HG02571 (cell line): ENCODE measurements around the gene TMEM222.
"Not testable (repeated sequence)": the region's sequence is repeated elsewhere in the genome, so short reads cannot be mapped to it uniquely, and the experiment has no call there.

Experiments
- ATAC-seq: cut with Tn5 transposase; IDR thresholded peaks from one replicate; pipeline ENCODE4 v1.9.1; 2021; ENCODE audit warnings: mild to moderate bottlenecking, moderate library complexity; ENCODE audit not compliant: unreplicated experiment

The TMEM222 gene

GRCh38 chr1:27377760-27378495, 56.0 kb downstream of the TMEM222 start:
- no peak for ATAC-seq

- ATAC-seq, result no peak
Measured at GRCh38 chr1:27379564-27380122, 57.7 kb downstream of the TMEM222 start.

GRCh38 chr1:27380224-27380623, 58.3 kb downstream of the TMEM222 start:
- no peak for ATAC-seq

GRCh38 chr1:27380766-27381733, 59.1 kb downstream of the TMEM222 start:
- no peak for ATAC-seq

GRCh38 chr1:27381969-27382762, 60.2 kb downstream of the TMEM222 start:
- no peak for ATAC-seq

- no peak for ATAC-seq
Measured at GRCh38 chr1:27383039-27383605, 61.2 kb downstream of the TMEM222 start, which contains the start of gene CD164L2. Gene CD164L2, minus strand, starts transcription at chr1:27383333. Its CDS starts 94 bp downstream, at chr1:27383239.

- ATAC-seq, result no peak
Measured at GRCh38 chr1:27383661-27384060, 61.7 kb downstream of the TMEM222 start.

- not testable (repeated sequence) for ATAC-seq
Measured at GRCh38 chr1:27384797-27385196, 62.8 kb downstream of the TMEM222 start.
